GM12878 (cell line): Measurements from ENCODE around the gene DNAH5. TPM values are rescaled to one million over a fixed set of nuclear protein-coding genes. Genes with fewer than 3 reads are reported as not detected.

Source experiments
- ATAC-seq: fragments of 200-7000 bp; cut with Tn5 transposase; 3 replicates; pipeline ENCODE4 v1.9.1; 2020; ENCODE audit warnings: mild to moderate bottlenecking, moderate library complexity
- BruUV-seq: library from RNA; stranded (reverse); fragments of 400-500 nt; replicated peaks from 2 replicates; lab custom pipeline; 2021; lab: Mats Ljungman, UMichigan
- CTCF ChIA-PET: fragments of 300-600 bp; sonication (Branson Sonifier 250); formaldehyde crosslinking; extraction: SDS; loops from one replicate; lab custom pipeline; 2021; ENCODE audit warnings: inconsistent platforms; lab: Yijun Ruan, JAX
- POLR2A ChIA-PET: fragments of 350-600 bp; formaldehyde crosslinking; extraction: SDS; loops from one replicate; lab custom pipeline; 2021; ENCODE audit warnings: inconsistent platforms; lab: Charles Lee
- RAD21 ChIA-PET: fragments of 300-600 bp; sonication (Branson Sonifier 250); formaldehyde crosslinking; loops from one replicate; lab custom pipeline; 2023; ENCODE audit warnings: antibody characterized with exemption; ENCODE audit not compliant: unreplicated experiment; lab: Charles Lee
- SMC1A ChIA-PET: fragments of 300-600 bp; sonication (Branson Sonifier 250); formaldehyde crosslinking; loops from one replicate; lab custom pipeline; 2023; ENCODE audit not compliant: unreplicated experiment, uncharacterized antibody; lab: Charles Lee
- DNase-seq: peaks from one replicate; pipeline ENCODE4 v3.0.0-alpha.2; 2011; ENCODE audit warnings: low read depth, low spot score
- FAIRE-seq: peaks from 3 replicates; lab custom pipeline; 2011; peaks lifted over from hg19 to GRCh38; lab: Jason Lieb, UNC
- H2AFZ ChIP-seq: 2 replicates; pipeline ENCODE4 v1.6.0; 2011; ENCODE audit warnings: low read depth, low read length, control low read depth; ENCODE audit not compliant: control insufficient read depth
- H3K27ac ChIP-seq: 2 replicates; pipeline ENCODE4 v1.5.1; 2011; ENCODE audit warnings: control low read depth; ENCODE audit not compliant: control insufficient read depth, insufficient read depth
- H3K27me3 ChIP-seq, 2 experiments: replicated peaks in 1 of 2; 2 replicates each; pipeline versions ENCODE4 v1.6.0 to v1.6.1; 2011; ENCODE audit warnings: low read length in 1 of 2; ENCODE audit not compliant: control insufficient read depth in 2 of 2, insufficient read depth in 2 of 2
- H3K36me3 ChIP-seq, 2 experiments: 2 replicates each; pipeline ENCODE4 v1.5.1; 2011; ENCODE audit warnings: low read length in 1 of 2; ENCODE audit not compliant: control insufficient read depth in 2 of 2, insufficient read depth in 2 of 2
- H3K4me1 ChIP-seq: 2 replicates; pipeline ENCODE4 v1.6.1; 2011; ENCODE audit warnings: mild to moderate bottlenecking, low read length, moderate library complexity, mixed read lengths; ENCODE audit not compliant: control insufficient read depth, insufficient read depth
- H3K4me2 ChIP-seq: 2 replicates; pipeline ENCODE4 v1.6.0; 2011; ENCODE audit warnings: control low read depth; ENCODE audit not compliant: control insufficient read depth, insufficient read depth
- H3K4me3 ChIP-seq: fragments of 200-600 bp; sonication (generic); 2 replicates; pipeline ENCODE4 v1.5.1; 2016
- H3K79me2 ChIP-seq: 2 replicates; pipeline ENCODE4 v1.6.0; 2011; ENCODE audit warnings: low read length; ENCODE audit not compliant: control insufficient read depth, insufficient read depth
- H3K9ac ChIP-seq: 2 replicates; pipeline ENCODE4 v1.8.0; 2011; ENCODE audit warnings: low read length, control low read depth, mixed read lengths; ENCODE audit not compliant: control insufficient read depth, insufficient read depth
- H3K9me3 ChIP-seq: replicated peaks from 3 replicates; pipeline ENCODE4 v1.5.1; 2011; ENCODE audit warnings: mild to moderate bottlenecking, low read length; ENCODE audit not compliant: control insufficient read depth, insufficient read depth
- H4K20me1 ChIP-seq: 2 replicates; pipeline ENCODE4 v1.6.0; 2011; ENCODE audit not compliant: control insufficient read depth, insufficient read depth
- E2F4 ChIP-seq: IDR thresholded peaks from 2 replicates; pipeline ENCODE4 v1.6.1; 2012; ENCODE audit warnings: low read depth, low read length, improper control_type of control experiment
- FOXM1 ChIP-seq: IDR thresholded peaks from 2 replicates; pipeline ENCODE4 v1.6.1; 2012; ENCODE audit warnings: low read depth, mild to moderate bottlenecking, inconsistent platforms, low read length, moderate library complexity
- JUNB ChIP-seq: IDR thresholded peaks from 2 replicates; pipeline ENCODE4 v1.6.1; 2016; ENCODE audit warnings: antibody characterized with exemption, mild to moderate bottlenecking
- LARP7 ChIP-seq: fragments of 450-650 bp; IDR thresholded peaks from 2 replicates; pipeline ENCODE4 v1.6.1; 2017; ENCODE audit warnings: mild to moderate bottlenecking
- MTA2 ChIP-seq: fragments of 450-650 bp; IDR thresholded peaks from 2 replicates; pipeline ENCODE4 v1.6.1; 2016; ENCODE audit warnings: low read depth, mild to moderate bottlenecking, moderate library complexity
- MTA3 ChIP-seq: IDR thresholded peaks from 2 replicates; pipeline ENCODE4 v1.6.1; 2012; ENCODE audit warnings: low read length, inconsistent platforms, borderline replicate concordance
- PAX8 ChIP-seq: fragments of 450-650 bp; IDR thresholded peaks from 2 replicates; pipeline ENCODE4 v1.6.1; 2017; ENCODE audit warnings: mild to moderate bottlenecking, moderate library complexity
- SPI1 ChIP-seq: IDR thresholded peaks from 2 replicates; pipeline ENCODE4 v1.6.1; 2011; ENCODE audit warnings: low read depth, mild to moderate bottlenecking, low read length, moderate library complexity, borderline replicate concordance; ENCODE audit not compliant: insufficient read depth
- SREBF2 ChIP-seq: IDR thresholded peaks from 2 replicates; pipeline ENCODE4 v1.6.1; 2012; ENCODE audit warnings: mild to moderate bottlenecking, low read length
- SRF ChIP-seq, 2 experiments: IDR thresholded peaks; 2 replicates each; pipeline ENCODE4 v1.6.1; 2011; ENCODE audit warnings: low read depth in 2 of 2, low read length in 2 of 2, mild to moderate bottlenecking in 1 of 2, moderate library complexity in 1 of 2
- TCF3 ChIP-seq: IDR thresholded peaks from 2 replicates; pipeline ENCODE4 v1.6.1; 2012; ENCODE audit warnings: low read depth, mild to moderate bottlenecking, low read length, borderline replicate concordance; ENCODE audit not compliant: insufficient read depth
- USF2 ChIP-seq: IDR thresholded peaks from 2 replicates; pipeline ENCODE4 v1.6.1; 2011; ENCODE audit warnings: low read depth, low read length, improper control_type of control experiment, borderline replicate concordance
- WGBS: methylation state at CpG from one replicate; pipeline ENCODE4 v1.1.6; 2016; ENCODE audit warnings: low lambda C conversion rate; ENCODE audit not compliant: insufficient replicate concordance, insufficient coverage; ENCODE audit errors: missing lambda C conversion rate; 5-methylcytosine and 5-hydroxymethylcytosine counted together
- in situ Hi-C: fragments of 300-500 bp; cut with MboI; formaldehyde crosslinking; loops from 9 replicates; pipeline ENCODE4 v1.14.3; 2018; ENCODE audit warnings: mixed read lengths
- intact Hi-C: fragments of 100-400 bp; cut with micrococcal nuclease; formaldehyde crosslinking; loops from one replicate; pipeline ENCODE4 v1.14.2; 2022; ENCODE audit not compliant: unreplicated experiment
- polyA plus RNA-seq, 11 experiments: library from polyadenylated mRNA; depleted of rRNA in 4 of 11; unstranded in 6 of 11; stranded (reverse) in 5 of 11; fragments of >200 nt; fragmentation: Nextera tagmentation in 4 of 11; fragmentation: Illumina TruSeq in 1 of 11; extraction: Ambion mirVana in 4 of 11; extraction: Trizol in 1 of 11; gene quantifications; 1 replicate in 1 of 11; 2 replicates in 10 of 11; pipeline versions ENCODE4 v1.2.1 to v1.2.3, GENCODE V29; 2011 to 2016; ENCODE audit warnings: inconsistent platforms in 2 of 11, missing spikeins in 2 of 11, low read depth in 1 of 11
- total RNA-seq, 4 experiments: library from RNA; depleted of rRNA in 3 of 4; stranded (reverse); fragments of >200 nt in 3 of 4; fragmentation: Illumina TruSeq in 1 of 4; extraction: Trizol in 1 of 4; gene quantifications; 2 replicates each; pipeline versions ENCODE4 v1.2.1 to v1.2.3, GENCODE V29; 2013 to 2021

The DNAH5 gene
- total and polyA plus RNA-seq, 10 of the 15 experiments (the other 5 are each of a cell fraction or from before 2014, with no cell fraction given), result under 0.01 to 0.30 (median 0.07) TPM; not detected in 7

- in situ Hi-C loops, result no loop called here
- POLR2A ChIA-PET, result no interaction called here
- Histone ChIP-seq H3K4me3 (no peak overlapping the region), H3K27me3 (no peaks in the 10 kb centered on the region; a peak in 1 of 4 replicates), H4K20me1 (no peaks in the 10 kb centered on the region), H3K4me2 (no peak overlapping the region)
- BruUV-seq, result no TSS peak
- TF ChIP-seq LARP7 (no peak), MTA3 (no peak), PAX8 (no peak), USF2 (no peak), MTA2 (no peak), SPI1 (no peak), E2F4 (no peak), FOXM1 (no peak), TCF3 (no peak), JUNB (no peak), SRF (IDR thresholded peaks at IDR 0.05; ENCODE audit: low read depth in 2 of 2, low read length in 2 of 2) (no peak), SREBF2 (no peak)
- TF ChIP-seq, all 136 proteins: peak for 0
- Histone ChIP-seq H3K79me2 (no peaks in the 10 kb centered on the region), H3K9ac (no peak overlapping the region), H2AFZ (no peak overlapping the region), H3K9me3 (no peaks in the 10 kb centered on the region), H3K4me1 (no peaks in the 10 kb centered on the region), H3K36me3 (no peaks in the 10 kb centered on the region), H3K27ac (no peak overlapping the region)
- no peak for DNase-seq
- ChIA-PET SMC1A (no interaction called here), RAD21 (no interaction called here), CTCF (no interaction called here)
- no peak for FAIRE-seq
- 0% methylated on average over 2 of the region's 2 CpGs for WGBS
- no peak for ATAC-seq
- intact Hi-C loops, result no loop called here
Measured at GRCh38 chr5:13773649-13774048, 170.8 kb downstream of the DNAH5 start.
